ENCODE data around the gene TSHZ1.
A peak's percentile ranks its signal among the peaks of the same experiment; 100 is the strongest.

Gene TSHZ1

GRCh38 chr18:75275226-75275625 is 64.6 kb downstream of the TSHZ1 start:
- ATAC-seq, result no peak

- ATAC-seq, result peak; percentile 32 to 41
Measured at GRCh38 chr18:75276818-75277609, 66.4 kb downstream of the TSHZ1 start.

- ATAC-seq, result no peak
Measured at GRCh38 chr18:75277610-75277928, 67.0 kb downstream of the TSHZ1 start.

- no peak for ATAC-seq
Measured at GRCh38 chr18:75279381-75279780, 68.8 kb downstream of the TSHZ1 start.

GRCh38 chr18:75280427-75281280 is 70.1 kb downstream of the TSHZ1 start:
- ATAC-seq, result no peak

GRCh38 chr18:75282746-75283145 is 72.1 kb downstream of the TSHZ1 start:
- no peak for ATAC-seq

GRCh38 chr18:75283731-75284130 is 73.1 kb downstream of the TSHZ1 start:
- ATAC-seq, result no peak

GRCh38 chr18:75284566-75284965 is 74.0 kb downstream of the TSHZ1 start:
- ATAC-seq, result no peak

GRCh38 chr18:75285876-75286275 is 75.3 kb downstream of the TSHZ1 start:
- ATAC-seq, result no peak

- no peak for ATAC-seq
Measured at GRCh38 chr18:75287006-75287405, 76.4 kb downstream of the TSHZ1 start.

GRCh38 chr18:75287700-75288099 is 77.1 kb downstream of the TSHZ1 start:
- no peak for ATAC-seq

GRCh38 chr18:75289761-75290160 is 79.2 kb downstream of the TSHZ1 start:
- no peak for ATAC-seq

- ATAC-seq, result no peak
Measured at GRCh38 chr18:75290737-75291358, 80.3 kb downstream of the TSHZ1 start.

GRCh38 chr18:75291460-75291859 is 80.9 kb downstream of the TSHZ1 start:
- ATAC-seq, result no peak

GRCh38 chr18:75293591-75293990 is 83.0 kb downstream of the TSHZ1 start:
- ATAC-seq, result no peak

GRCh38 chr18:75297731-75298130 is 87.1 kb downstream of the TSHZ1 start:
- no peak for ATAC-seq

- no peak for ATAC-seq
Measured at GRCh38 chr18:75304678-75305557, 94.3 kb downstream of the TSHZ1 start.

- ATAC-seq, result no peak
Measured at GRCh38 chr18:75305984-75306383, 95.4 kb downstream of the TSHZ1 start.

- no peak for ATAC-seq
Measured at GRCh38 chr18:75307530-75307929, 96.9 kb downstream of the TSHZ1 start.

- ATAC-seq, result no peak
Measured at GRCh38 chr18:75309564-75309963, 99.0 kb downstream of the TSHZ1 start.

- ATAC-seq, result no peak
Measured at GRCh38 chr18:75314117-75314516, 103.5 kb downstream of the TSHZ1 start.

- ATAC-seq, result no peak
Measured at GRCh38 chr18:75314606-75315005, 104.0 kb downstream of the TSHZ1 start.

GRCh38 chr18:75316223-75316622 is 105.6 kb downstream of the TSHZ1 start:
- ATAC-seq, result no peak
